Measurements from ENCODE around the gene PLCZ1. TPM values are rescaled to one million over a fixed set of nuclear protein-coding genes. Genes with fewer than 3 reads are reported as not detected.

PLCZ1 gene
- total RNA-seq, 1 donor from 2014 or later, result not detected

Other genes with a start within 250 kb of the PLCZ1 start
- not detected in 2 replicates for gene CAPZA3, start 107 bp upstream of the PLCZ1 start, total RNA-seq